DMS 273 (cell line): ENCODE data around the gene SLC12A7.
"Not testable (repeated sequence)": the region's sequence is repeated elsewhere in the genome, so short reads cannot be mapped to it uniquely, and the experiment has no call there.

Experiments used
- DNase-seq: peaks from one replicate; lab custom pipeline; 2025; ENCODE audit not compliant: unreplicated experiment; lab: John Stamatoyannopoulos, UW

Gene SLC12A7

GRCh38 chr5:1065891-1066650 is 45.8 kb downstream of the SLC12A7 start:
- no peak for DNase-seq

- DNase-seq: no peak
Measured at GRCh38 chr5:1065143-1065750, 46.6 kb downstream of the SLC12A7 start.

GRCh38 chr5:1064383-1065142 is 47.3 kb downstream of the SLC12A7 start:
- no peak for DNase-seq

- no peak for DNase-seq
Measured at GRCh38 chr5:1063661-1064382, 48.0 kb downstream of the SLC12A7 start.

- no peak for DNase-seq
Measured at GRCh38 chr5:1062761-1063568, 48.9 kb downstream of the SLC12A7 start.

- DNase-seq: no peak
Measured at GRCh38 chr5:1061916-1062315, 49.9 kb downstream of the SLC12A7 start.

GRCh38 chr5:1061292-1061691 is 50.6 kb downstream of the SLC12A7 start:
- not testable (repeated sequence) for DNase-seq

GRCh38 chr5:1060535-1060981 is 51.3 kb downstream of the SLC12A7 start:
- DNase-seq: no peak

- DNase-seq: no peak
Measured at GRCh38 chr5:1059884-1060263, 52.0 kb downstream of the SLC12A7 start.

GRCh38 chr5:1058988-1059883 is 52.6 kb downstream of the SLC12A7 start:
- no peak for DNase-seq

- no peak for DNase-seq
Measured at GRCh38 chr5:1058083-1058945, 53.5 kb downstream of the SLC12A7 start.

- DNase-seq: no peak
Measured at GRCh38 chr5:1057485-1058082, 54.3 kb downstream of the SLC12A7 start.

GRCh38 chr5:1056611-1057484 is 55.0 kb downstream of the SLC12A7 start:
- no peak for DNase-seq

GRCh38 chr5:1055896-1056610 is 55.8 kb downstream of the SLC12A7 start:
- no peak for DNase-seq

GRCh38 chr5:1054799-1055775 is 56.8 kb downstream of the SLC12A7 start:
- no peak for DNase-seq
